OCI-LY3 (cell line): Measurements from ENCODE around the gene PCSK6.

ENCODE experiments used
- CTCF ChIP-seq: fragments of 200-600, 300-600 bp; sonication (generic); IDR thresholded peaks from 2 replicates; pipeline ENCODE4 v1.5.1; 2014; ENCODE audit warnings: antibody characterized with exemption, low read length, low read depth
- EZH2phosphoT487 ChIP-seq: fragments of 200-600 bp; shearing (Covaris generic); IDR thresholded peaks from 2 replicates; pipeline ENCODE4 v1.6.1; 2018; ENCODE audit warnings: antibody characterized with exemption, mixed run types, low read depth

DNA sequence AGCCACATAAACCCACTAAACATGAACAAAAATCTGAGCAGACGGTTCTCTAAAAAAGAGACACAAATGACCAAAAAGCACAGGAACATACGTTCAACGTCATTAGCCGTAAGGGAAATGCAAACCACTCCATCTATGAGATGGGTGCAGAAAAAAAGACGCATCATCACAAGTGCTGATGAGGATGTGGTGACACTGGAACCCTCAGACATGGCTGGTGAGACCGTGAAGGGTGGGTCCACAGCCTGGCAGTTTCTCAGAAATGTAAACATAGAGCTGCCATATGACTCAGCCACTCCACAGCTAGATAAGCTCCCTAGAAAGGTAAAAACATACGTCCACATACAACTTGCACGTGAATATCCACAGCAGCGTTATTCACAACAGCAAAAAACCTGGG, 23.3 kb downstream of the PCSK6 start:
- TF ChIP-seq CTCF (no peak), EZH2phosphoT487 (no peak)
